NCI-H69 (cell line): Measurements from ENCODE around the gene AKR1C8.
"Not testable (repeated sequence)": the region's sequence is repeated elsewhere in the genome, so short reads cannot be mapped to it uniquely, and the experiment has no call there.

ENCODE experiments used
- DNase-seq: peaks from one replicate; lab custom pipeline; 2025; lab: John Stamatoyannopoulos, UW

AKR1C8 gene

DNA sequence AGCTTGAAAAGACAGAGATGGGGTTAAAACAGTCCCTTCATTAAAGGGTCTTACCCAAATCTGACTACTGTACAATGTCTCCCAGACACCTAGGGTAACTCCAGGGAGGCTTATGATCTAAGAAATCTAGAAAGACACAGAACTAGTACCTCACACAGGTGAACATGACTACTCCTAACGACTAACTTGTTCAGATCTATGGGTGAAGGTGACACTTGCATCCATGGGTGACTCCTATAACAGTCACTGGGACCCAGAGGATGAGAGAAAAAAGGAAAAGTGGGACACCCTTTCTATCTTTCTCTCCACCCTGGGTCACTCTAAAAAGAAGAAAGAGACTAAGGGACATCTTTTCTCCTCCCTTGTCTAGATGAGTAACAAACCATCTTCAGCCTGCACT lies 19.2 kb downstream of the AKR1C8 start:
- DNase-seq: peak; percentile 11

DNA sequence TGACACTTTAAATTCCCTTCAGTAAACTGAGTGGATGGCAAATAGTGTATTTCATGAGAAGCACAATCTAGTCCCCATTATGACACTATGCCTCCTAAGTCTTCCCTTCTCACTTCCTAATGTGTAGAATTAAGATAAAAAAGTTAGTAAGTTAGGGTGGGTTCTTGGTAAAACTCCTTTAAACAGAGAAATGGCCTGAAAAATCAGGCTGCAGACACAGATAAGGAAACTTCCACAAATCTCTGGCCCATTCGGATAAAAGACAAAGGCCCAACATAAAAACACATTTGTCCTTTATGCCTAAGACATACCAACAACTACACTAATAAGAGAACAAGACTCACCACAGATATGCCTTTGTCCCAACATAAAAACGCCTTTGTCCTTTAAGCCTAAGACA lies 21.5 kb downstream of the AKR1C8 start:
- DNase-seq: no peak

DNA sequence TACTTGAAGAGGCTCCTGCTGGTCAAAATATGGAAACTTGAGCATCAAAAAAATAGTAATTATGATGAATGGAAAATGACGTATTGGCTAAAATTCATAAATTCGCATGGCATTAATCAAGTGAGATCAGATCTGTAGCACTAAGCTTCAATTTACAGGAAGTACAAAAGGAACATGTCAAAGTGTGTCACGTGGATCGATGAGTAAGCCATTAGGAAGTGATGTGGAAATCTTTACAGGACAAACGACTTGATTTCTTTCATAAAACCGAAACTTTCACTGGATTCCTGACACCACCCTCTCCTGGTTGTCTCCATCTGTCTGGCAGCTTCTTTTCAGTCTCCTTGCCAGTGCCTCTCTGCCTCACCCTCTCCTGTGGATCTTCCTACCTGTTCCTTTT lies 25.8 kb downstream of the AKR1C8 start:
- DNase-seq: no peak

DNA sequence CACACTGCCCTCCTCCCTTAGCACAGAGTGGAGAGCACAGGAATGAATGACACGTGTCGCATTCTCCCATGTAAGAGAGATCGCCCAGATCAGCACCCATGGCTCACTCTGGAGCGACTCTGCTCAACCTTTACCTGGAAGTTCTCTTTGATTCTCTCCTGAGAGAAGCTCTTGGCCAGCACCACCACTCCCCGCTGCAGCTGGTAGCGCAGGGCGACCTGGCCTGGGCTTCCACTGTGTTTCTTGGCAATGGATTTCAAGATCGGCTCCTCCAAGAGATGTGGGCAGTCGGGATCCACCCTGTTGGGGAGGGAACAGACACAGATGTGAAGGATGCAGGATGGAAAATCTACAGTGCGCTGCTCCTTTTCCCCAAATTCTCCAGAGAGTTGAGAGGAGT lies 27.4 kb downstream of the AKR1C8 start:
- DNase-seq: no peak

DNA sequence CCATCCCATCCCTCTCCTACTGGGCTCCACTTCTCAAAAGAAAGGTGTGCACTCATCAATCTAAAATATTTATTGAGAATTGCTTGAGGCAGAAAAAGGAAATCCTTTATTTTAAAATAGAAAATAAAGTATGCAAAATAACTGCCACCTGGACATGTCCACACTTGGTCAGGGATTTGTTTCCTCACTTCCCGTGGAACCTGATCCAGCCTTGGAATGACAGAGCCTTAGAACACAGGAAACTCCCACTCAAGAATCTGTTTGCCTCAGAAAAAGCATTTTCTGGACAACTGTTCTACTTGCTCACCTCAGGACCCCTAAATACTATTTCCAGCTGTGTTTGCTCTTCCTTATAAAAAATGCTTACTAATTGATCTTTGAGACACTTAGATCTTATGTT lies 29.0 kb downstream of the AKR1C8 start:
- DNase-seq: no peak

DNA sequence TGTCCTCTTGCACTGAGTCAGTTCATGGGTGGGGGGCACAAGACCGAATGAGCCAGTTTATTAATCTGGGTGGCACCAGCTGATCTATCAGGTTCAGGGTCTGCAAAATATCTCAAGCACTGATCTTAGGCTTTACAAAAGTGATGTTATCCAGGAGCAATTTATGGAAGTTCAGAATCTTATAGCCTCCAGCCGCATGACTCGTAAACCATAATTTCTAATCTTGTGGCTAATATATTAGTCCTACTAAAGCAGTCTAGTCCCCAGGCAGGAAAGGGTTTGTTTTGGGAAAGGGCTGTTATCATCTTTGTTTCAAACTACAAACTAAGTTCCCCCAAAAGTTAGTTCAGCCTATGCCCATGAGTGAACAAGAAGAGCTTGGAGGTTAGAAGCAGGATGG lies 33.9 kb downstream of the AKR1C8 start:
- no peak for DNase-seq

DNA sequence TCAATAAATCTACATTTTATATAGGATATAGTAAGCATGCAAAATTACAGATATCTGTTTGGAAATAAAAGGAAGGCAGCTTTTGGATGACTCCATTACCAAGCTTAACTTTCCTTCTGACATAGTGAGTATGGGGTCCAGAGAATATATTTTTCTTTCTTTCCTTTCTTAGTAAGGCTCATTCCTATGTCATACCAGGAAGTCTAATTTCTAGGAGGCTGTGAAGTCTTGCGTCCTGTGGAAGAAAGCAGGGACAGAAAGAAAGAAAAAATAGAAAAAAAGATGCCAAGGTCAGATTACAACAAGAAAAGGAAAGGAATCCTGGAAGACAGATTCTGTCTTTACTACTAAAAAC lies 36.3 kb downstream of the AKR1C8 start:
- DNase-seq: no peak

DNA sequence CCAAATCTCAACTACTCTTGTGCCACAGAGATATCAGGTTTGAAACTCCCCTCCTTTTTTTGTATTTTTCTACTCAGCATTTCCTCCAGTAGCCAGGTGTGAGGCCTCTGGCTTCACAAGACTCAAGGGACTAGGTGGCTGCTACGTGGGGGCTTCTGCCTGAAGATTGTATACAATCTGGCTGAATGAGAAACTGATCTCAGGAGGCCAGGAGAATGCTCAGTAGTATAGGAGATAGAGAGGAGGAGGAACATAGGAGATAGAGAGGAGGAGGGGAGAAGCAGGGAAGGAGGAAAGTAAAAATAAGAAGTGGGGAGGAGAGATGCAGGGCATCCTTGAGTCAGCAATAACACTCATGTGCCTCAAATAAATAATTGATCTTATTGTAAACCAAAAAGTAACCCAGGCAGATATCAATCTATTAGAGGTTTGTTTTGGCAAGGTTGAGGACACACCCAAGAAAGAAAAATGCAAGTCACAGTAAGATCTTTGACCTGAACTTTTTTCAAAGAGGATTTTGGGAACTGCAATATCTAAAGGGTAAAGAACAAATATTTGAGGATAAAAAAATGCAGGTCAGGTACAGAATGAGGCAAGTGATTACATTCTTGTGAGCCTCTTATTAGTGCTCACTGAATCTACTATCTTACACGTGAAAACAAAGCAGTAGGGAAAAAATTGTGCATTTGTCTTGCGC lies 36.8 kb downstream of the AKR1C8 start:
- no peak for DNase-seq

DNA sequence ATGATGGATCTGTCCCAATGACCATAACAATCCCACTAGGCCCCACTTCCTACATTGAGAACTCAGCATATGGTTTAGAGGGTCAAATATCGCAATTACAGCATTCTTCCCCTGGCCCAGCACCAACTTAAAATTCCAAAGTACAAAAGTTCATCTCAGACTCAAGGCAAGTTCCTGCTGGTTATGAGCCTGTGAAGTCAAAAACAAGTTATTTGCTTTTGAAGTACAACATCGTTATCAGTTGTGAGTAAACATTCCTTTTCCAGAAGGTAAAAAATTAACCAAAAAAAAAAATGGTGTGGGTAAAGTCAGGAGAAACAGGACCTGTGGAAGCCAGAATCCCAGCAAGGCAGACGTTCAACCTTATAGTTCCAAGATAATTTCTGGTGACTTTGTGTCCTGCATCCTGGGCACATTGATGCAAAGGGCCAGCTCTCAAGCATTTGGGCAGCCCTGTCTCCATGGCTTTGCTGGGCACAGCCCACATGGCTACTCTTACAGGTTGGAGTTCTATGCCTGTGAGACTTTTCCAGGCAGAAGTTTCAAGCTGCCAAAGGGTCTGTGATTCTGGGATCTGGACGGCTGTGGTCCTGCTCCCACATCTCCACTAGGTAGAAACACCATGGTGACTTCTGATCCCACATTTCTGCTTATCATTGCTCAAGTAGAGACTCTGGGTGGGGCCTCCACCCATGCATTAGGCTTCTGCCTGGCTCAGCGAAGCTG lies 37.5 kb downstream of the AKR1C8 start:
- DNase-seq: no peak

DNA sequence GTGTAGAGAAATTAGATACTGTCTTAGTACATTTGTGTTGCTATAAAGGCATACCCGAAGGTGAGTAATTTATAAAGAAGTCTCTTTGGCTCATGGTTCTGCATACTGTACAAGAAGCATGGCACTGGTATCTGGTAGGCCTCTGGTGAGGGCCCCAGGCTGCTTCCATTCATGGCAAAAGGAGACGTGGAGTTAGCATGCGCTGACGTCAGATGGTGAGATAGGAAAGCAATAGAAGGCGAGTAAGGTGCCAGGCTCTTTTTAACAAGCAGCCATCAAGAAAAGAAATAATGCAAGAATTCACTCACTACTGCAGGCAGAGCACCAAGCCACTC lies 38.1 kb downstream of the AKR1C8 start:
- no peak for DNase-seq

DNA sequence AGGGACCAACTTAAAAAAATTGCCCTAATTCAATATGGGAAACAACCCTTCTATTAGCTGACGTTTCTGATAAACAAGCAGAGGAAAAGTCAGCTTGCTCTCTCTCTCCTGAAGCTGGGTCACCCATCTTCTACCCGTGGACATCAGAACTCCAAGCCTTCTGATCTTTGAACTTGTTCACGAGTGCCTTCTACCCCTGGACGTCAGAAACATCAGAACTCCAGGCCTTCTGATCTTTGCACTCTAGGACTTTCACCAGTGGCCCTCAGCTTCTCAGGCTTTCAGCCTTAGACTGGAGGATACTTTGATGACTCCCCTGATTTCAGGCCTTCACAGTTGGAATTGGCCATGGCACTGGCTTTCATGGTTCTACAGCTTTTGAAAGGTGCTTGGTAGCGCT lies 41.8 kb downstream of the AKR1C8 start:
- no peak for DNase-seq

DNA sequence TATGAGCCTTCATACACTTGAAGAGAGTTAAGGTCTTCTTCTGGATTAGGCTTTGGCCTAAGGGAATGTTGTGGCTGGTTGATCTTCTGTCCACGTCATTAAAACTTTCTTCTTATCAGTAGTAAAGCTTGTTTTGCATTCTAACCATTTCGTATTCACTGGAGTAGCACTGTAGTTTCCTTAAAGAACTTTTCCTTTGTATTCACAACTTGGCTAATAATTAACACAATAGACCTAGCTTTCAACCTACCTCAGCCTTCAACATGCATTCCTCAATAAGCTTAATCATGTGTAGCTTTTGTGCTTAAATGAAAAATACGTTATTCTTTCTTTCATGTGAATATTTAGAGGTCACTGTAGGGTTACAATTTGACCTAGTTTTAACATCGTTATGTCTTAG lies 42.8 kb downstream of the AKR1C8 start:
- no peak for DNase-seq

DNA sequence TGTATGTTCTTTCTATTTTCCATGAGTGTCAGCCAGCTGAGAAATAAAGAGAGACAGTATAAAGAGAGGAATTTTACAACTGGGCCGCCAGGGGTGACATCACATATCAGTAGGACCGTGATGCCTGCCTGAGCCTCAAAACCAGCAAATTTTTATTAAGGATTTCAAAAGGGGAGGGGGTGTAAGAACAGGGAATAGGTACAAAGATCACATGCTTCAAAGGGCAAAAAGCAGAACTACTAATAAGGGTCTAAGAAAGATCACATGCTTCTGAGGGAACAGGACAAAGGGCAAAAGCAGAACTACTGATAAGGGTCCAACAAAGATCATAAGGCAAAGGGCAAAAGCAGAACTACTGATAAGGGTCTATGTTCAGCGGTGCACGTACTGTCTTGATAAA lies 47.3 kb downstream of the AKR1C8 start:
- not testable (repeated sequence) for DNase-seq

DNA sequence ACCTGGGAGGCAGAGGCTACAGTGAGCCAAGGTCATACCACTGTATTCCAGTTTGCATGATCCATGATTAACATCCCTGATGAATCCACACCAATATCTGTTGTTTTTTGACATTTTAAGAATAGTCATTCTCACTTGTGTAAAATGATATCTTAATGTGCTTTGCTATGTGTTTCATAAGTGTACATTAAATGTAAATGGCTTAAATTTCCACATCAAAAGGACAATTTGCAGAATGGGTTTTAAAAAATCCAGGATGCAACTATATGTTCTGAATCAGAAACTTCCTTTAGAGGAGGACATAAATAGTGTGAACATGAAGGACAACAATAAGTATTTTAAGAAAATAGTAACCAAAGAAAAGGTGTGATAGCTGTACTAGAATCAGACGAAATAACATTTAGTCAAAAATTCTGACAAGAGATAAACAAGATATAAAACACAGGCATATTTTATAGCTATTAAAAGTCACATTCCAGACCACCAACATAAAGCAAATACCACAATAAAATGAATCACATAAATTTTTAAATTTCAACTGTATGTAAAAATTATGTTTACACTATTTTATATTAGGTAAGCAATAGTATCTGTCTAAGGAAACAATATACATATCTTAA lies 48.4 kb downstream of the AKR1C8 start:
- no peak for DNase-seq

DNA sequence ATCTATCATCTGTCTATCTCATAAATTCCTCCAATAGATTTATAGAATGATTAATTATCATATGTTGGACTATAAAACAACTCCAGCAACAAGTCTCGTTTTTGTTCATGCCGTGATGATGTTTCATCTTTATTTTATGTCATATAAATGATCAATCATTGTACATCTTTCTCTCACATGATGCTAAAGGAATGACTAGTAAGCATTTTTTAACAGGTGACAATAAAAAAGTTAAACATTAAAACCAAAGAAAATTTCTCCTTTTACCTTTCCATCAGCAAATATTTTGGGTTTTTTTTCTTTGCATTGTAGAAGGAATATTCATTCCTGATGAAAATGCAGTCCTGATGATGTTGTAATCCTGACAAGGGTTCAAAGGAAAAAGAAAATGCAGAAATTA lies 49.4 kb downstream of the AKR1C8 start:
- DNase-seq: no peak

DNA sequence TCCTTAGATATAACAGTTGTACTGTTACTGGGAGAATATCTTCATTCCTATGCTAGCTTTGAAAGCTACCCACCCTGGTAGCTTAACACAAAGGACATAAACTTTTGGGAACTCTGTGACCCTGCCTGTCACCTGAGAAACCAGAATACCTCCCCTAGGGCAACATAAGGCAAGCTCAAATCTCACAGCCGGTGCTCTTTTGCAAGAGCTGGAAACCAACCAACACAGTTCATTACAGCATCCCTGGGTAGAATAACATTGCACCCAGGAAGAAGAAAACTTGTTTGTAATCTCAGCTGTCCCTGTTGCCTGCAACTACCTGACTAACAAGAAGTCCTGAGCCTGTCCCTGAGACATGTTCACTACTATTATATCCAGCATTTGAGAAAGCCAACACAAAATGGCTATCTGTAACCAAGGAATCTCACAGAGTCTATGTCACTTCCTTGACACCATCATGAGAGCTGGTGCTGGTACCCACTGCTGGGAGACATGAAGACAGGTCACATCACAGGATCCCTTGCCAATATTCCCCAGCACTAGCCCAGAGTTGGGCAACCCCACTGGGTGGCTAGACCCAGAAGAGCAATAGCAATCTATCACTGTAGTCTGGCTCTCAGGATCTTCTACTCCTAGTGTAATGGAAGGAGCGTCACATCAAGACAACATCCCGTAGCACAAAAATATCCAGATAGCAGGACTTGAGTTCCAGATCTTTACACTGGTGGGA lies 59.5 kb downstream of the AKR1C8 start:
- no peak for DNase-seq

DNA sequence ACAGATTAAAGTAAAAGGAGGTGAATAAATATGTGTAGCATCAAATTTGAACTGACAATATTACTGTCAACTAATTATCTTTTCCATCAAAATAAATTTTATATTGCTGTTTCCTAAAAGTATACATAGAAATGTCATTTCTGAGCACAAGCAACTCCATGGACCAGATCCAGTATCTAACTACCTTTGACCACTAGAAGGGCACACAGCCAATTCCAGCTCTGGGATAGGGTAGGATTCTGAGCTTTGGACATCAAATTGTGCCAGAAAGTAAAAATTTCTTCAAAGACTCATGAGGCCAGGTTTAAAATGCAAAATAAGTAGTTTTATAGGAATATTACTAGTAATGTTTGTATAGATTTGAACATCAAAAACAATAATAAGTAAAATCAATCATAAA lies 61.1 kb downstream of the AKR1C8 start:
- DNase-seq: no peak

DNA sequence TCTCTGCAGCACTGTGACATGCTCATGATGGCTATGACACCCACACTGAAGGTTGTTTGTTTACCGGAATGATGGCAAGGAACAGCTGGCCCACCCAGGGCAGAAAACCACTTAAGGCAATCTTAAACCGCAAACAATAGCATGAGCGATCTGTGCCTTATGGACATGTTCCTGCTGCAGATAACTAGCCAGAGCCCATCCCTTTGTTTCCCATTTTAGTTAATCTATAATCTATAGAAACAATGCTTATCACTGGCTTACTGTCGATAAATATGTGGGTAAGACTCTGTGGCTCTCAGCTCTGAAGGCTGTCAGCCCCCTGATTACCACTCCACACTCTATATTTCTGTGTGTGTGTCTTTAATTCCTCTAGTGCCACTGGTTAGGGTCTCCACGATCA lies 65.0 kb downstream of the AKR1C8 start:
- DNase-seq: not testable (repeated sequence)

DNA sequence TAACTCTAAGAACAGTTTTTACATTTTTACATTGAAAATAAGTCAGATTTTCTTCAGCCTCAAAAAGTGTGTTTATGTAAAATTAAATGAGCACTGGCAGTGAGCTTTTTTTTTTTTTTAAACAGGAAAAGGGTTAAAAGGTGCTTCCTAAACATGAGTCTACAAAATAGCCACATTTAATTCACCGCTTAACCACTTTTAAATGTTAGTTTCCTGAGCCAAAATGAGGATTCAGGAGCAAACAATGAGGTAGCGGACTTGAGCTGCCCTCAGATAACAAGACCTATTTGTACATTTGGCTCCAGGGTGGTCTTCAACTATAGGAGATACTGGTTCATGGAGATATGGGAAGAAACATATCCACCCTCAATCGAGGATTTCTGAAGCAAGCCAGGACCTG lies 67.9 kb downstream of the AKR1C8 start:
- no peak for DNase-seq

DNA sequence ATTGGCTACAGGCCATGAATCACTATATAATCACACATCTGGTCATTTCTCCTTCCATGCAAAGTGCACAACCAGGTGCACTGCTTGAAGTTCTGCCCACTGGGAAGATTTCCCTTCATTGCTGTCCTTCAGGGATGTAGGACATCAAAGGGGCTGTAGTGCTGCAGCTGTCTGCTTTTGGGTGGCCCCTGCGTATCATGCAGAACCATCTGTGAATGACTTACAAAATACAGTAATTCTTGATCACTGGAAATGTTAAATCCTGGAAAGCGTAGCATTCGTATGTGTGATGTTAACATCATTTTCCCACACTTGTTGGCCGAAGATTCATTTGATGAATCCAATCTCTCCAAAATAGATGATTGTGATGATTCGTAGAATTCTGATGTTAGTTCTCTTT lies 68.3 kb downstream of the AKR1C8 start:
- no peak for DNase-seq

DNA sequence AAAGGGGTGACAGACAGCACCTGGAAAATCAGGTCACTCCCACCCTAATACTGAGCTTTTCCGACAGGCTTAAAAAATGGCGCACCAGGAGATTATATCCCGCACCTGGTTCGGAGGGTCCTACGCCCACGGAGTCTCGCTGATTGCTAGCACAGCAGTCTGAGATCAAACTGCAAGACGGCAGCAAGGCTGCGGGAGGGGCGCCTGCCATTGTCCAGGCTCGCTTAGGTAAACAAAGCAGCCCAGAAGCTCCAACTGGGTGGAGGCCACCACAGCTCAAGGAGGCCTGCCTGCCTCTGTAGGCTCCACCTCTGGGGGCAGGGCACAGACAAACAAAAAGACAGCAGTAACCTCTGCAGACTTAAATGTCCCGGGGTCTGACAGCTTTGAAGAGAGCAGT lies 75.1 kb downstream of the AKR1C8 start:
- DNase-seq: not testable (repeated sequence)

DNA sequence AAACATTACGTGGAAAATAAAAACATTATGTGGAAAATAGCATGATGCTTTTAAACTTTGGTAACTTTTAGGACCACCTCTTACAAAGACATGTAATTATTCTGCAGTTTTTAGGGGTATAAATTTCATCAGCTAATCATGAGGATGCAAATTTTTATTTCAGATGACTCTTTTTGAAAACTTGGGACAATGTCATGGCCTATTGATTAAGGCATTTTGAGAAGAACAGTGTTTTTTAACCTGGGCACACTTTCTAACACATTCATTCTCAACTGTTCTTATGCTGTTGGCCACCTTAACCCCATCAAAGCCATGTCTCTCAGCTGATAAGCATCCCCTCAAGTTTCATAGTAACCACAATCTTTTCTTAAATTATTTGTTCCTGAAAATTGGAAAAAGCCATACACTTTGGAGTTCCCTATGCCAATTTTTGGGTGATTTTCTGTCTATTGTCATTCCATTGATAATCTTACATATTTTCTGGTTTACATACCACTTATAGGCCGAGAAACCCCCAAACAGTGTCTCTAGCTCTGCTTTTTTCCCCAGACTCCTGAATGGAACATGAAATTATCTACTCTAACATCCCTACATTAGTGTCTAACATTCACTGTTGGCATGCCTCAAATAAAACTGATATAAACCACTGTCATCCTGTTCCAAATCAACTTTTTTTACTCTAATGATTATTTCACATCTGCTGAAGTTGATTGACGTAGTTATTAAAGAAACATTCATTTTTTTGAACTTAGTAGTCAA lies 76.1 kb downstream of the AKR1C8 start:
- DNase-seq: no peak
